ENCODE data around the gene MRFAP1L1.

- TF ChIP-seq CTCF (IDR thresholded peaks at IDR 0.05) (no peak), POLR2A (IDR thresholded peaks at IDR 0.05) (no peak)
Observed at GRCh38 chr4:6663596-6664393, 45.9 kb downstream of the MRFAP1L1 start.
